MM.1S (cell line): Measurements from ENCODE around the gene IFT25.

Source experiments
- DNase-seq: peaks from one replicate; pipeline ENCODE4 v3.0.0-alpha.2; 2015
- H2AFZ ChIP-seq: fragments of 300-600 bp; sonication (generic); 2 replicates; pipeline ENCODE4 v1.6.0; 2016; ENCODE audit warnings: antibody characterized with exemption, low read length
- H3F3A ChIP-seq: fragments of 300-600 bp; sonication (generic); 2 replicates; pipeline ENCODE4 v1.6.1; 2016; ENCODE audit warnings: mild to moderate bottlenecking, antibody characterized with exemption, low read length, moderate library complexity, mixed read lengths; ENCODE audit not compliant: insufficient read depth
- H3K27ac ChIP-seq: fragments of 300-600 bp; sonication (generic); 2 replicates; pipeline ENCODE4 v1.5.1; 2016; ENCODE audit warnings: mild to moderate bottlenecking, low read length
- H3K27me3 ChIP-seq: fragments of 300-600 bp; sonication (generic); replicated peaks from 2 replicates; pipeline ENCODE4 v1.6.0; 2016; ENCODE audit warnings: low read length; ENCODE audit not compliant: insufficient read depth
- H3K36me3 ChIP-seq: fragments of 300-600 bp; sonication (generic); replicated peaks from 2 replicates; pipeline ENCODE4 v1.6.1; 2016; ENCODE audit warnings: mild to moderate bottlenecking, low read length, mixed read lengths; ENCODE audit not compliant: insufficient read depth
- H3K4me1 ChIP-seq: fragments of 300-600 bp; sonication (generic); 2 replicates; pipeline ENCODE4 v1.6.1; 2016; ENCODE audit warnings: low read length, mixed read lengths
- H3K4me2 ChIP-seq: fragments of 300-600 bp; sonication (generic); 2 replicates; pipeline ENCODE4 v1.6.0; 2016; ENCODE audit warnings: low read depth, low read length
- H3K4me3 ChIP-seq: fragments of 300-600 bp; sonication (generic); 2 replicates; pipeline ENCODE4 v1.5.1; 2016; ENCODE audit warnings: low read length, mixed read lengths
- H3K79me2 ChIP-seq: fragments of 300-600 bp; sonication (generic); 2 replicates; pipeline ENCODE4 v1.6.1; 2016; ENCODE audit warnings: mixed run types, low read length, mixed read lengths
- H3K9ac ChIP-seq: fragments of 300-600 bp; sonication (generic); 2 replicates; pipeline ENCODE4 v1.6.1; 2016; ENCODE audit warnings: low read length, mixed read lengths
- H3K9me2 ChIP-seq: fragments of 300-600 bp; sonication (generic); replicated peaks from 2 replicates; pipeline ENCODE4 v1.6.1; 2016; ENCODE audit warnings: mild to moderate bottlenecking, low read length, mixed read lengths; ENCODE audit not compliant: insufficient read depth
- H3K9me3 ChIP-seq: fragments of 300-600 bp; sonication (generic); replicated peaks from 2 replicates; pipeline ENCODE4 v1.6.1; 2016; ENCODE audit warnings: mild to moderate bottlenecking, low read length, mixed read lengths; ENCODE audit not compliant: insufficient read depth
- H4K20me1 ChIP-seq: fragments of 300-600 bp; sonication (generic); 2 replicates; pipeline ENCODE4 v1.6.1; 2016; ENCODE audit warnings: mild to moderate bottlenecking, low read length, moderate library complexity, mixed read lengths; ENCODE audit not compliant: insufficient read depth
- CTCF ChIP-seq: fragments of 300-600 bp; sonication (generic); IDR thresholded peaks from 2 replicates; pipeline ENCODE4 v1.5.1; 2016; ENCODE audit warnings: antibody characterized with exemption, low read length, mixed read lengths
- EZH2 ChIP-seq: fragments of 300-600 bp; sonication (generic); optimal IDR thresholded peaks from 2 replicates; pipeline ENCODE3; 2017; ENCODE audit warnings: low read depth, mild to moderate bottlenecking, antibody characterized with exemption, low read length, mixed read lengths
- EZH2phosphoT487 ChIP-seq: fragments of 300-600 bp; sonication (generic); IDR thresholded peaks from 2 replicates; pipeline ENCODE4 v1.6.1; 2018; ENCODE audit warnings: antibody characterized with exemption, low read length

IFT25 gene

GRCh38 chr1:53963460-53963859, 18.0 kb upstream of the IFT25 start:
- H3K4me2 ChIP-seq, result no peak overlapping the region
- no peaks in the 10 kb centered on the region for H3K4me1 ChIP-seq
- H2AFZ ChIP-seq, result no peak overlapping the region
- DNase-seq, result no peak
- no peaks in the 10 kb centered on the region for H4K20me1 ChIP-seq
- no peak overlapping the region for H3K27ac ChIP-seq
- H3K4me3 ChIP-seq, result no peak overlapping the region
- TF ChIP-seq EZH2phosphoT487 (no peak), CTCF (no peak), EZH2 (no peak)
- H3K36me3 ChIP-seq, result peaks cover 10% of the 10 kb centered on the region; the same call in 1 of the 2 replicates
- H3K9me2 ChIP-seq, result no peaks in the 10 kb centered on the region
- H3K79me2 ChIP-seq, result no peaks in the 10 kb centered on the region
- H3K9ac ChIP-seq, result no peak overlapping the region
- no peaks in the 10 kb centered on the region for H3K9me3 ChIP-seq
- no peaks in the 10 kb centered on the region for H3F3A ChIP-seq
- no peaks in the 10 kb centered on the region for H3K27me3 ChIP-seq

GRCh38 chr1:53962395-53962794, 16.9 kb upstream of the IFT25 start:
- Histone ChIP-seq H3F3A (no peaks in the 10 kb centered on the region), H4K20me1 (no peaks in the 10 kb centered on the region), H3K4me2 (no peak overlapping the region), H3K79me2 (no peaks in the 10 kb centered on the region), H3K9ac (no peak overlapping the region), H2AFZ (no peak overlapping the region), H3K4me1 (no peaks in the 10 kb centered on the region), H3K27ac (no peak overlapping the region), H3K9me3 (no peaks in the 10 kb centered on the region), H3K27me3 (no peaks in the 10 kb centered on the region), H3K4me3 (no peak overlapping the region), H3K36me3 (peaks cover 10% of the 10 kb centered on the region; the same call in 1 of the 2 replicates), H3K9me2 (no peaks in the 10 kb centered on the region)
- TF ChIP-seq EZH2, result no peak
- no peak for TF ChIP-seq CTCF
- no peak for TF ChIP-seq EZH2phosphoT487
- no peak for DNase-seq

- no peak overlapping the region for H3K4me3 ChIP-seq
- no peaks in the 10 kb centered on the region for H3K9me3 ChIP-seq
- no peaks in the 10 kb centered on the region for H3F3A ChIP-seq
- no peaks in the 10 kb centered on the region for H3K27me3 ChIP-seq
- H3K27ac ChIP-seq, result no peak overlapping the region
- H3K4me1 ChIP-seq, result no peaks in the 10 kb centered on the region
- H3K4me2 ChIP-seq, result no peak overlapping the region
- H2AFZ ChIP-seq, result no peak overlapping the region
- peaks cover 7% of the 10 kb centered on the region; the same call in 1 of the 2 replicates for H3K36me3 ChIP-seq
- DNase-seq, result peak; percentile 48
- H3K79me2 ChIP-seq, result no peaks in the 10 kb centered on the region
- TF ChIP-seq CTCF, result peak; percentile 63
- TF ChIP-seq EZH2phosphoT487, result no peak
- no peaks in the 10 kb centered on the region for H4K20me1 ChIP-seq
- no peaks in the 10 kb centered on the region for H3K9me2 ChIP-seq
- H3K9ac ChIP-seq, result no peak overlapping the region
Measured at GRCh38 chr1:53959664-53960250, 14.3 kb upstream of the IFT25 start.
